IMR-90 (cell line): ENCODE results near the gene TBXAS1. TPM values are rescaled to one million over a fixed set of nuclear protein-coding genes. Genes with fewer than 3 reads are reported as not detected.

ENCODE experiments used
- ATAC-seq: fragments of 200-7000 bp; cut with Tn5 transposase; 2 replicates; pipeline ENCODE4 v1.9.1; 2020; ENCODE audit warnings: low read depth, mild to moderate bottlenecking, moderate library complexity
- BruUV-seq: library from RNA; stranded (reverse); fragments of 400-500 nt; replicated peaks from 2 replicates; lab custom pipeline; 2021; lab: Mats Ljungman, UMichigan
- CTCF ChIA-PET: fragments of 300-600 bp; formaldehyde crosslinking; extraction: SDS; loops from one replicate; lab custom pipeline; 2021; ENCODE audit warnings: antibody characterized with exemption; lab: Yijun Ruan, JAX
- POLR2A ChIA-PET: fragments of 300-600 bp; sonication (Branson Sonifier 250); formaldehyde crosslinking; loops from one replicate; lab custom pipeline; 2022; ENCODE audit warnings: antibody characterized with exemption; ENCODE audit not compliant: unreplicated experiment; lab: Charles Lee
- DNase-seq: peaks from one replicate; pipeline ENCODE4 v3.0.0; 2013
- H2AFZ ChIP-seq: replicated peaks from 2 replicates; pipeline ENCODE3; 2013; ENCODE audit warnings: low read length, mild to moderate bottlenecking; ENCODE audit not compliant: poor library complexity
- H2AK5ac ChIP-seq: 2 replicates; pipeline ENCODE4 v1.6.1; 2013; ENCODE audit warnings: low read depth, low read length, inconsistent platforms
- H2AK9ac ChIP-seq: replicated peaks from 2 replicates; pipeline ENCODE3; 2013; ENCODE audit warnings: mild to moderate bottlenecking, low read depth, low read length, moderate library complexity; ENCODE audit not compliant: poor library complexity
- H2BK120ac ChIP-seq: 2 replicates; pipeline ENCODE4 v1.6.1; 2013; ENCODE audit warnings: low read depth, low read length, inconsistent platforms
- H2BK15ac ChIP-seq: 3 replicates; pipeline ENCODE4 v1.6.1; 2013; ENCODE audit warnings: low read depth, low read length, inconsistent platforms
- H2BK20ac ChIP-seq: 2 replicates; pipeline ENCODE4 v1.6.1; 2013; ENCODE audit warnings: low read depth, mild to moderate bottlenecking, inconsistent platforms, low read length, moderate library complexity
- H2BK5ac ChIP-seq: 2 replicates; pipeline ENCODE4 v1.6.1; 2013; ENCODE audit warnings: mild to moderate bottlenecking, low read depth, low read length, inconsistent platforms; ENCODE audit not compliant: poor library complexity, severe bottlenecking
- H3K14ac ChIP-seq: replicated peaks from 2 replicates; pipeline ENCODE4 v1.6.1; 2013; ENCODE audit warnings: low read depth, low read length, inconsistent platforms
- H3K18ac ChIP-seq: 2 replicates; pipeline ENCODE4 v1.6.1; 2013; ENCODE audit warnings: low read depth, low read length, control low read depth
- H3K23ac ChIP-seq: 2 replicates; pipeline ENCODE4 v1.6.1; 2013; ENCODE audit warnings: low read depth, low read length, inconsistent platforms
- H3K27ac ChIP-seq: 2 replicates; pipeline ENCODE4 v1.5.1; 2013; ENCODE audit warnings: mild to moderate bottlenecking, control low read depth, low read length; ENCODE audit not compliant: insufficient read depth
- H3K27me3 ChIP-seq: 2 replicates; pipeline ENCODE4 v1.6.1; 2013; ENCODE audit warnings: low read length; ENCODE audit not compliant: control insufficient read depth, insufficient read depth
- H3K36me3 ChIP-seq: 2 replicates; pipeline ENCODE4 v1.6.1; 2013; ENCODE audit warnings: low read length, mixed read lengths; ENCODE audit not compliant: control insufficient read depth, insufficient read depth
- H3K4ac ChIP-seq: 2 replicates; pipeline ENCODE4 v1.6.1; 2013; ENCODE audit warnings: low read depth, low read length, inconsistent platforms
- H3K4me1 ChIP-seq: 2 replicates; pipeline ENCODE4 v1.6.1; 2013; ENCODE audit warnings: low read length, mixed read lengths; ENCODE audit not compliant: control insufficient read depth, insufficient read depth
- H3K4me2 ChIP-seq: 2 replicates; pipeline ENCODE4 v1.6.1; 2013; ENCODE audit warnings: low read depth, mild to moderate bottlenecking, control low read depth, low read length, moderate library complexity
- H3K4me3 ChIP-seq: 2 replicates; pipeline ENCODE4 v1.5.1; 2013; ENCODE audit warnings: low read depth, mild to moderate bottlenecking, control low read depth, low read length, moderate library complexity; ENCODE audit not compliant: insufficient read depth
- H3K56ac ChIP-seq: 2 replicates; pipeline ENCODE4 v1.6.1; 2013; ENCODE audit warnings: low read length, inconsistent platforms; ENCODE audit not compliant: insufficient read depth; ENCODE audit errors: extremely low read depth
- H3K79me1 ChIP-seq, 2 experiments: 2 replicates each; pipeline ENCODE4 v1.6.1; 2013; ENCODE audit warnings: low read length in 2 of 2, inconsistent platforms in 1 of 2, low read depth in 1 of 2
- H3K9ac ChIP-seq: 2 replicates; pipeline ENCODE4 v1.6.1; 2013; ENCODE audit warnings: low read depth, low read length, control low read depth
- H3K9me1 ChIP-seq: 2 replicates; pipeline ENCODE4 v1.6.1; 2013; ENCODE audit warnings: low read length, inconsistent platforms; ENCODE audit not compliant: insufficient read depth
- H3K9me3 ChIP-seq: 2 replicates; pipeline ENCODE4 v1.6.1; 2013; ENCODE audit warnings: low read length; ENCODE audit not compliant: control insufficient read depth, insufficient read depth
- H4K20me1 ChIP-seq: 2 replicates; pipeline ENCODE4 v1.6.1; 2013; ENCODE audit warnings: low read length, inconsistent platforms; ENCODE audit not compliant: insufficient read depth
- H4K5ac ChIP-seq: 2 replicates; pipeline ENCODE4 v1.6.1; 2013; ENCODE audit warnings: mild to moderate bottlenecking, low read depth, low read length, control low read depth
- H4K8ac ChIP-seq, 2 experiments: 2 replicates each; pipeline ENCODE4 v1.6.1; 2013; ENCODE audit warnings: low read depth in 2 of 2, low read length in 2 of 2, control low read depth in 1 of 2, inconsistent platforms in 1 of 2
- H4K91ac ChIP-seq: 2 replicates; pipeline ENCODE4 v1.6.1; 2013; ENCODE audit warnings: low read depth, low read length, inconsistent platforms; ENCODE audit not compliant: insufficient read depth
- BHLHE40 ChIP-seq: fragments of 150-350 bp; IDR thresholded peaks from 2 replicates; pipeline ENCODE4 v1.6.1; 2016; ENCODE audit warnings: mild to moderate bottlenecking, low read depth, low read length
- CEBPB ChIP-seq: IDR thresholded peaks from 2 replicates; pipeline ENCODE4 v1.6.1; 2012; ENCODE audit warnings: low read depth, low read length, improper control_type of control experiment
- CHD1 ChIP-seq: IDR thresholded peaks from 2 replicates; pipeline ENCODE4 v1.6.1; 2012; ENCODE audit warnings: low read depth, low read length, improper control_type of control experiment
- MXI1 ChIP-seq: IDR thresholded peaks from 2 replicates; pipeline ENCODE4 v1.6.1; 2012; ENCODE audit warnings: low read depth, mild to moderate bottlenecking, low read length, moderate library complexity, borderline replicate concordance
- NFE2L2 ChIP-seq: fragments of 150-350 bp; IDR thresholded peaks from 2 replicates; pipeline ENCODE4 v1.6.1; 2016; ENCODE audit warnings: low read depth, mild to moderate bottlenecking, low read length
- POLR2A ChIP-seq: IDR thresholded peaks from 2 replicates; pipeline ENCODE4 v1.6.1; 2012; ENCODE audit warnings: mild to moderate bottlenecking, low read depth, low read length
- RCOR1 ChIP-seq: IDR thresholded peaks from 2 replicates; pipeline ENCODE4 v1.6.1; 2012; ENCODE audit warnings: mild to moderate bottlenecking, low read length, improper control_type of control experiment; ENCODE audit not compliant: insufficient replicate concordance
- RFX5 ChIP-seq: IDR thresholded peaks from 2 replicates; pipeline ENCODE4 v1.8.0; 2012; ENCODE audit warnings: low read depth, mild to moderate bottlenecking, low read length, moderate library complexity
- WGBS, 2 experiments: methylation state at CpG; one replicate each; pipeline versions ENCODE4 v1.1.5 to v1.1.7; 2013; ENCODE audit warnings: missing lambda C conversion rate in 2 of 2; ENCODE audit not compliant: insufficient read length in 1 of 2; ENCODE audit errors: extremely low coverage in 2 of 2; 5-methylcytosine and 5-hydroxymethylcytosine counted together
- dilution Hi-C: fragments of 300-500 bp; cut with HindIII; formaldehyde crosslinking; loops from one replicate; pipeline ENCODE4 v1.14.3; 2018; ENCODE audit warnings: low sequenced_read_pairs; ENCODE audit not compliant: unreplicated experiment
- in situ Hi-C: fragments of 300-500 bp; cut with MboI; formaldehyde crosslinking; loops from 3 replicates; pipeline ENCODE4 v1.14.3; 2019; ENCODE audit warnings: low sequenced_read_pairs, inconsistent platforms, mixed read lengths
- intact Hi-C: fragments of 100-400 bp; cut with micrococcal nuclease; formaldehyde crosslinking; loops from 2 replicates; pipeline ENCODE4 v1.10.0; 2022
- polyA plus RNA-seq, 3 experiments: library from polyadenylated mRNA; depleted of rRNA; stranded (reverse); fragments of >200 nt; gene quantifications; 2 replicates each; pipeline ENCODE4 v1.2.3, GENCODE V29; 2012; ENCODE audit warnings: low replicate concordance in 1 of 3
- total RNA-seq: library from RNA; depleted of rRNA; stranded (reverse); fragments of >200 nt; gene quantifications from 2 replicates; pipeline ENCODE4 v1.2.3, GENCODE V29; 2012
- TF ChIP-seq, protein P1 (sequence below): fragments of 150-350 bp; IDR thresholded peaks from 2 replicates; pipeline ENCODE4 v1.6.1; 2016; ENCODE audit warnings: low read depth, mild to moderate bottlenecking, low read length, moderate library complexity, borderline replicate concordance

Gene TBXAS1
- total and polyA plus RNA-seq, 2 of the 4 experiments (the other 2 are of a cell fraction) = 5.9 to 10.8 TPM

DNA sequence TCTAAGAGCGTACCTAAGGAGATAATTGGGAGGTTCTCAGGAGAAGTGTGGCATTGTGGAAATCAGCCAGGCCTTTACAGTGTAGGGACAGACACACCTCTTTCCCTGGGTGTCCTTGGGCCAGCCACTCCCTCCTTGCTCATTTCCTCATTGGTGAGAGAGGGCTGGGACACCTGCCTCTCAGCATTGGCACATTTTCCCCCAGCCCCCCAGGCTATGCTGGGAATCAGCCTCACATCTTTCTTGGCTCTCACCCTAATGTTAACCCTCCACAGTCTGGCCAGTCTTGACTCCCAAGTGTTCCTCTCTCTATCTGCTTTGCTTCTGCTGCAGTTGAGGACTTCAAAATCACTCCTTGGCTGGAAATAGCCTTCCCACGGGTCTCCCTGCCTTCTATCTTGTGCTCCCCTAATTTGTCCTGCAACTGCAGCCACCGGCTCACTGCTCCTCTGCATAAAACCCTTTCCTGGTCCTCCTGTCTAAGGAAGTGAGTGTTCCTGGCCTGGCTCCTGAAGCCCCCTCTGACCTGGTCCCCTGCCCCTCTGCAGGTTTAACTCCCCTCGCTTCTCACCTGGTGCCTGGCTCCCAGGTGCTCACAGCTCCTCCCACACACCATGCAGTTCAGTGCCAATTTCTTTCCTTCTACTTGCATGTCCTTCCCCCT is 15.8 kb downstream of the TBXAS1 start:
- H3K27ac ChIP-seq = no peak overlapping the region
- DNase-seq = no peak
- BruUV-seq = no TSS peak
- CTCF ChIA-PET = no interaction called here
- H3K9me3 ChIP-seq = peaks cover 5% of the 10 kb centered on the region; the same call in 1 of the 2 replicates
- no peak overlapping the region for H4K91ac ChIP-seq
- H3K4me1 ChIP-seq = peaks cover 5% of the 10 kb centered on the region
- no peak overlapping the region for H2AK9ac ChIP-seq
- POLR2A ChIA-PET = no interaction called here
- no peak overlapping the region for H2AFZ ChIP-seq
- H3K23ac ChIP-seq = no peak overlapping the region
- H4K8ac ChIP-seq = no peak overlapping the region
- H4K20me1 ChIP-seq = no peaks in the 10 kb centered on the region
- peaks cover 4% of the 10 kb centered on the region; the same call in 1 of the 2 replicates for H3K36me3 ChIP-seq
- no peak overlapping the region for H2AK5ac ChIP-seq
- no peak overlapping the region for H3K18ac ChIP-seq
- H3K14ac ChIP-seq = no peak overlapping the region
- H3K56ac ChIP-seq = no peak overlapping the region
- 76% methylated on average over 3 of the region's 4 CpGs; no CpG with 5 or more reads in 1 of the 2 experiments for WGBS, 2 experiments
- TF ChIP-seq CEBPB = no peak
- no peak for TF ChIP-seq NFE2L2
- TF ChIP-seq, protein P1, sequence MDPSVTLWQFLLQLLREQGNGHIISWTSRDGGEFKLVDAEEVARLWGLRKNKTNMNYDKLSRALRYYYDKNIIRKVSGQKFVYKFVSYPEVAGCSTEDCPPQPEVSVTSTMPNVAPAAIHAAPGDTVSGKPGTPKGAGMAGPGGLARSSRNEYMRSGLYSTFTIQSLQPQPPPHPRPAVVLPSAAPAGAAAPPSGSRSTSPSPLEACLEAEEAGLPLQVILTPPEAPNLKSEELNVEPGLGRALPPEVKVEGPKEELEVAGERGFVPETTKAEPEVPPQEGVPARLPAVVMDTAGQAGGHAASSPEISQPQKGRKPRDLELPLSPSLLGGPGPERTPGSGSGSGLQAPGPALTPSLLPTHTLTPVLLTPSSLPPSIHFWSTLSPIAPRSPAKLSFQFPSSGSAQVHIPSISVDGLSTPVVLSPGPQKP = no peak
- TF ChIP-seq MXI1 = no peak
- no peak for TF ChIP-seq POLR2A
- TF ChIP-seq RCOR1 = no peak
- TF ChIP-seq RFX5 = no peak
- no peak for TF ChIP-seq BHLHE40
- TF ChIP-seq CHD1 = no peak
- H2BK120ac ChIP-seq = no peak overlapping the region
- ATAC-seq = no peak
- H3K4me2 ChIP-seq = no peak overlapping the region
- peaks cover 6% of the 10 kb centered on the region; the same call in 1 of the 2 replicates for H3K9me1 ChIP-seq
- no peaks in the 10 kb centered on the region for H3K27me3 ChIP-seq
- H3K79me1 ChIP-seq = peaks cover 0 to 3% of the 10 kb centered on the region in 2 experiments; a peak in 1 of 4 replicates
- H2BK5ac ChIP-seq = no peak overlapping the region
- no peak overlapping the region for H3K4me3 ChIP-seq
- in situ Hi-C loops (no loop called here), dilution Hi-C loops (no loop called here), intact Hi-C loops (no loop called here)
- no peak overlapping the region for H3K9ac ChIP-seq
- H3K4ac ChIP-seq = no peak overlapping the region
- H2BK20ac ChIP-seq = no peak overlapping the region
- no peak overlapping the region; the same call in 2 of the 3 replicates for H2BK15ac ChIP-seq
- no peak overlapping the region for H4K5ac ChIP-seq
